Measurements from ENCODE around the gene LHFPL3. TPM values are rescaled to one million over a fixed set of nuclear protein-coding genes. Genes with fewer than 3 reads are reported as not detected.

LHFPL3 gene
- total RNA-seq, 4 donors from 2014 or later: 0.83 TPM; not detected in 3

- no peak for TF ChIP-seq CTCF (IDR thresholded peaks at IDR 0.05)
- TF ChIP-seq POLR2A (IDR thresholded peaks at IDR 0.05): no peak
- intact Hi-C loops (cut with DNase I; ENCODE audit: low total_unique reads): no loop called here
- Histone ChIP-seq H3K4me1 (no peaks in the 10 kb centered on the region), H3K27me3 (no peaks in the 10 kb centered on the region), H3K9me3 (no peaks in the 10 kb centered on the region), H3K36me3 (no peaks in the 10 kb centered on the region), H3K27ac (no peak overlapping the region), H3K4me3 (no peak overlapping the region)
- DNase-seq: no peak
Observed at GRCh38 chr7:104627516-104627915, 299.1 kb downstream of the LHFPL3 start.

GRCh38 chr7:104628017-104628416 is 299.6 kb downstream of the LHFPL3 start:
- Histone ChIP-seq H3K36me3 (no peaks in the 10 kb centered on the region), H3K4me3 (no peak overlapping the region), H3K27me3 (no peaks in the 10 kb centered on the region), H3K27ac (no peak overlapping the region), H3K9me3 (no peaks in the 10 kb centered on the region), H3K4me1 (no peaks in the 10 kb centered on the region)
- intact Hi-C loops (cut with DNase I; ENCODE audit: low total_unique reads): no loop called here
- DNase-seq: no peak
- no peak for TF ChIP-seq POLR2A (IDR thresholded peaks at IDR 0.05)
- no peak for TF ChIP-seq CTCF (IDR thresholded peaks at IDR 0.05)

GRCh38 chr7:104629408-104629807 is 301.0 kb downstream of the LHFPL3 start:
- Histone ChIP-seq H3K27me3 (no peaks in the 10 kb centered on the region), H3K36me3 (no peaks in the 10 kb centered on the region), H3K27ac (no peak overlapping the region), H3K4me1 (no peaks in the 10 kb centered on the region), H3K9me3 (no peaks in the 10 kb centered on the region), H3K4me3 (no peak overlapping the region)
- TF ChIP-seq POLR2A (IDR thresholded peaks at IDR 0.05): no peak
- no peak for TF ChIP-seq CTCF (IDR thresholded peaks at IDR 0.05)
- intact Hi-C loops (cut with DNase I; ENCODE audit: low total_unique reads): no loop called here
- DNase-seq: no peak

GRCh38 chr7:104640506-104640905 is 312.1 kb downstream of the LHFPL3 start:
- no peaks in the 10 kb centered on the region for H3K4me1 ChIP-seq
- no peak for TF ChIP-seq POLR2A (IDR thresholded peaks at IDR 0.05)
- no peak for TF ChIP-seq CTCF (IDR thresholded peaks at IDR 0.05)
- no peak overlapping the region for H3K4me3 ChIP-seq
- no peak for DNase-seq
- H3K27me3 ChIP-seq: no peaks in the 10 kb centered on the region
- no peaks in the 10 kb centered on the region for H3K9me3 ChIP-seq
- H3K36me3 ChIP-seq: no peaks in the 10 kb centered on the region
- intact Hi-C loops (cut with DNase I; ENCODE audit: low total_unique reads): no loop called here
- H3K27ac ChIP-seq: no peak overlapping the region

- TF ChIP-seq POLR2A (IDR thresholded peaks at IDR 0.05): no peak
- no peak for TF ChIP-seq CTCF (IDR thresholded peaks at IDR 0.05)
- Histone ChIP-seq H3K27me3 (no peaks in the 10 kb centered on the region), H3K9me3 (no peaks in the 10 kb centered on the region), H3K4me1 (no peaks in the 10 kb centered on the region), H3K27ac (no peak overlapping the region), H3K36me3 (no peaks in the 10 kb centered on the region), H3K4me3 (no peak overlapping the region)
- DNase-seq: no peak
- intact Hi-C loops (cut with DNase I; ENCODE audit: low total_unique reads): no loop called here
Observed at GRCh38 chr7:104642560-104642959, 314.2 kb downstream of the LHFPL3 start.
